ENCODE results near the gene RAPGEF4. TPM values are rescaled to one million over a fixed set of nuclear protein-coding genes. Genes with fewer than 3 reads are reported as not detected.

RAPGEF4 gene
- total RNA-seq, 4 donors from 2014 or later: 1.4 to 5.5 (median 1.8) TPM

- no peak for TF ChIP-seq POLR2A (IDR thresholded peaks at IDR 0.05)
- TF ChIP-seq, protein P1, sequence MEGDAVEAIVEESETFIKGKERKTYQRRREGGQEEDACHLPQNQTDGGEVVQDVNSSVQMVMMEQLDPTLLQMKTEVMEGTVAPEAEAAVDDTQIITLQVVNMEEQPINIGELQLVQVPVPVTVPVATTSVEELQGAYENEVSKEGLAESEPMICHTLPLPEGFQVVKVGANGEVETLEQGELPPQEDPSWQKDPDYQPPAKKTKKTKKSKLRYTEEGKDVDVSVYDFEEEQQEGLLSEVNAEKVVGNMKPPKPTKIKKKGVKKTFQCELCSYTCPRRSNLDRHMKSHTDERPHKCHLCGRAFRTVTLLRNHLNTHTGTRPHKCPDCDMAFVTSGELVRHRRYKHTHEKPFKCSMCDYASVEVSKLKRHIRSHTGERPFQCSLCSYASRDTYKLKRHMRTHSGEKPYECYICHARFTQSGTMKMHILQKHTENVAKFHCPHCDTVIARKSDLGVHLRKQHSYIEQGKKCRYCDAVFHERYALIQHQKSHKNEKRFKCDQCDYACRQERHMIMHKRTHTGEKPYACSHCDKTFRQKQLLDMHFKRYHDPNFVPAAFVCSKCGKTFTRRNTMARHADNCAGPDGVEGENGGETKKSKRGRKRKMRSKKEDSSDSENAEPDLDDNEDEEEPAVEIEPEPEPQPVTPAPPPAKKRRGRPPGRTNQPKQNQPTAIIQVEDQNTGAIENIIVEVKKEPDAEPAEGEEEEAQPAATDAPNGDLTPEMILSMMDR (IDR thresholded peaks at IDR 0.05 in 4 of 5, conservative IDR thresholded peaks at IDR 0.05 in 1 of 5): no peak
- DNase-seq (no peak), ATAC-seq (no peak)
- Histone ChIP-seq H3K9me3 (no peaks in the 10 kb centered on the region), H3K4me1 (no peaks in the 10 kb centered on the region), H3K36me3 (no peaks in the 10 kb centered on the region), H3K4me3 (no peak overlapping the region), H3K27me3 (no peaks in the 10 kb centered on the region), H3K27ac (no peak overlapping the region)
- in situ Hi-C loops (cut with MboI; ENCODE audit: low sequenced_read_pairs in 4 of 4) (loop anchor here in 1 of 4 donors (25.0 kb wide), 1 partner anchor 133 kb away; no protein-coding TSS in a partner anchor), intact Hi-C loops (cut with DNase I; ENCODE audit: low total_unique reads) (no loop called here)
Measured at GRCh38 chr2:172945510-172945850, 209.8 kb downstream of the RAPGEF4 start.

DNA sequence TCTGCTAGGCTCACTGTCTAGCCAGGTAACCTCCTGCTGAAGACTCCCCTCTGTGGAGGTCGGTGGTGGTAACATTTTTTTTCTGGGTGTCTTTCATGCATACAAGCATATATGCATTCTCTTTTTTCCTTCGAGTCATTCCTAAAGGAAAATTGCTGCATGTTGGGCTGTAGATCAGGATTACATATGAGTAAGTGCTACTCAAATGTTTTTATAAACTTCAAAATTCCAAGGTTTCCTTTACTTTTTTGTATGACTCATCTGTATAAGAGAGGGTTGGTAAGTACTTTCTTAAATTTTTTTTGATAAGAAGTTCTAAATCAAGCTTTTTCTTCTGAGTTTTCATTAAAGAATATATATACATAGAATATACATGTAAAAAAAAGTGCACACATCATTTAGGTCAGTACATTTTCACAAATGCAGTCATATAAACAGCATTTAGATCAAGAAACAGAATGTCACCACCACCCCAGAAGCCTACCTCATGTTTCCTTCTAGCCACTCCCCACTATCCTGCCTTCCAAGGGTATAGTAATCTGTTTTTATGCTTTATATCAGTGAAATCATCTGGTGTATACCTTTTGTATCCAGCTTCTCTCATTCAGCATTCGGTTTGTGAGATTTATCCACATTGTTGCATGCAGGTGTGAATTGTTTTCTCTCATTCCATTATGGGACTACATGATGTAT is 212.0 kb downstream of the RAPGEF4 start:
- Histone ChIP-seq H3K9me3 (no peaks in the 10 kb centered on the region), H3K4me3 (no peak overlapping the region), H3K27me3 (no peaks in the 10 kb centered on the region), H3K27ac (no peak overlapping the region), H3K4me1 (no peaks in the 10 kb centered on the region), H3K36me3 (no peaks in the 10 kb centered on the region)
- TF ChIP-seq, protein P1 (IDR thresholded peaks at IDR 0.05 in 4 of 5, conservative IDR thresholded peaks at IDR 0.05 in 1 of 5): no peak
- TF ChIP-seq POLR2A (IDR thresholded peaks at IDR 0.05): no peak
- in situ Hi-C loops (cut with MboI; ENCODE audit: low sequenced_read_pairs in 4 of 4): loop anchor here in 1 of 4 donors (25.0 kb wide), 1 partner anchor 135 kb away; no protein-coding TSS in a partner anchor
- DNase-seq (no peak), ATAC-seq (no peak)
- intact Hi-C loops (cut with DNase I; ENCODE audit: low total_unique reads): no loop called here

DNA sequence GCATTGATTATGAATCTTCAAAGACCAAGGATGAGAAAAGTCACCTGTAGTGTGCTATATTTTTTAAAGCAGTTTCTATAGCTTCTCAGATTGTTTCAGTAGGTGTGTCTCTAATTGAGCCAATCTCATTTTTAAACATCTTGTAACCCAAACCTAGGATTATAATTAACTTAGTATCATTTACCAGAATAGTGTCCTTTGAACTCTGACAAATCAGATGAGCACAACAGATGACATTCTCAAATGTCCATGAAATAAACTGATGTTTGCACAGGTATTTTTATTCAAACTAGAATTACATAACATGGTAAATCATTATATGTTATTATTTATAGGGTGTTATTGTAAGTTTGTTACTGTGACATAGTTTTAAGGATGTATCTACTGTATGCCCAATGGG is 213.9 kb downstream of the RAPGEF4 start:
- in situ Hi-C loops (cut with MboI; ENCODE audit: low sequenced_read_pairs in 4 of 4): loop anchor here in 1 of 4 donors (25.0 kb wide), 1 partner anchor 137 kb away; no protein-coding TSS in a partner anchor

DNA sequence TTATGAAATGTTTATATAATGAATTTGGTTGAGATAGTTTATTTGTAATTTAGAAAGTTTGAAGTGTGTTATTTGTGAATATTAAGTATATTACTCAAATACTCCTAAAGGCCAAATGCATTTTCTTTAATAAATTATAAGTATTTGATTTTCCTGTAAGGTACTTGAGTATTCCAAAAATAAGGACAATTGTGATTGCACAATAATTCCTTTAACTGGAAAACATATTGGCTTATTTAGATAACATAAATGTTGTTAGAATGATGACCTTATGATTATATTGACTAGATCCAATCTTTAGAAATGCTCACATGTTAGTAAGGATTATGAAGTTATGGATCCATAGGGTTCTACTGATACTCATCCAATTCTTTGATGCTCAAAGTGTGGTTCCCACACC is 214.9 kb downstream of the RAPGEF4 start:
- Histone ChIP-seq H3K9me3 (no peaks in the 10 kb centered on the region), H3K27me3 (no peaks in the 10 kb centered on the region), H3K36me3 (no peaks in the 10 kb centered on the region), H3K4me3 (no peak overlapping the region), H3K4me1 (no peaks in the 10 kb centered on the region), H3K27ac (no peak overlapping the region)
- TF ChIP-seq POLR2A (IDR thresholded peaks at IDR 0.05): no peak
- TF ChIP-seq, protein P1 (IDR thresholded peaks at IDR 0.05 in 4 of 5, conservative IDR thresholded peaks at IDR 0.05 in 1 of 5): no peak
- intact Hi-C loops (cut with DNase I; ENCODE audit: low total_unique reads) (no loop called here), in situ Hi-C loops (cut with MboI; ENCODE audit: low sequenced_read_pairs in 4 of 4) (loop anchor here in 2 of 4 donors (25.0 kb wide), 1 partner anchor 412 kb away; the partner anchor contains the start of gene CDCA7 (in 2 of the 2))
- DNase-seq: no peak
- no peak for ATAC-seq

More for the DNA sequence above, 213.9 kb downstream of the RAPGEF4 start:
- intact Hi-C loops (cut with DNase I; ENCODE audit: low total_unique reads): no loop called here
- H3K27me3 ChIP-seq: no peaks in the 10 kb centered on the region
- TF ChIP-seq, protein P1 (IDR thresholded peaks at IDR 0.05 in 4 of 5, conservative IDR thresholded peaks at IDR 0.05 in 1 of 5): no peak
- TF ChIP-seq POLR2A (IDR thresholded peaks at IDR 0.05): no peak
- H3K9me3 ChIP-seq: no peaks in the 10 kb centered on the region
- no peak overlapping the region for H3K4me3 ChIP-seq
- ATAC-seq (no peak), DNase-seq (no peak)
- H3K4me1 ChIP-seq: no peaks in the 10 kb centered on the region
- H3K36me3 ChIP-seq: no peaks in the 10 kb centered on the region
- no peak overlapping the region for H3K27ac ChIP-seq
